ENCODE measurements around the gene CGNL1.

The CGNL1 gene

GRCh38 chr15:57547243-57547755, 171.0 kb downstream of the CGNL1 start:
- Histone ChIP-seq H3K4me3 (ENCODE audit: low read length) (no peak overlapping the region), H3K9ac (ENCODE audit: low read depth, low read length) (no peak overlapping the region), H3K27me3 (ENCODE audit: control insufficient read depth, insufficient read depth, low read length) (peaks cover 25% of the 10 kb centered on the region), H3K9me3 (replicated peaks; ENCODE audit: low read length) (no peaks in the 10 kb centered on the region), H3K4me1 (ENCODE audit: control insufficient read depth, insufficient read depth, low read length) (peaks cover 18% of the 10 kb centered on the region), H3K36me3 (ENCODE audit: insufficient read depth, low read length) (no peaks in the 10 kb centered on the region), H3K4me2 (ENCODE audit: low read length) (no peak overlapping the region)

DNA sequence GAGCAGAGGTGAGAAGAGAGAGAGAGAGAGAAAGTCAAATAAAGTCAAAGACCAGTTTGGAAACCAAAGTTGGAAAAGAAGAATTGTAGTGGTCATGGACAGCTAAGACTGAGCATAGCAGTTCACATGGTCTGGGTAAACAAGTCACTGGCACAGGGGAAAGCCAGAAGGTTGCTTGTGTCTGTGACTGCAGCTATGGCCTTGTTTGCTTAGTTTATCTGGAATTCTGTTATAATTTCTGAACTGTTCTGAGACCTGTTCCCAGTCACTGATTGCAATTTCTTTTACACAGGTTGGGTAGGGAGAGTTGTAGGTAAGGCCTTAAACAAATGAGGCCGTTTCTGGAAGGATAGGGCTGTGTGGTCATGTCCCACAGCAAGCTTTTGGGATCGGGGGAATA, 172.0 kb downstream of the CGNL1 start:
- Histone ChIP-seq H3K36me3 (ENCODE audit: insufficient read depth, low read length) (no peaks in the 10 kb centered on the region), H3K4me3 (ENCODE audit: low read length) (no peak overlapping the region), H3K9me3 (replicated peaks; ENCODE audit: low read length) (no peaks in the 10 kb centered on the region), H3K9ac (ENCODE audit: low read depth, low read length) (no peak overlapping the region), H3K27me3 (ENCODE audit: control insufficient read depth, insufficient read depth, low read length) (peaks cover 15% of the 10 kb centered on the region), H3K4me1 (ENCODE audit: control insufficient read depth, insufficient read depth, low read length) (peaks cover 20% of the 10 kb centered on the region), H3K4me2 (ENCODE audit: low read length) (no peak overlapping the region)

GRCh38 chr15:57548835-57549234, 172.5 kb downstream of the CGNL1 start:
- Histone ChIP-seq H3K4me3 (ENCODE audit: low read length) (no peak overlapping the region), H3K4me1 (ENCODE audit: control insufficient read depth, insufficient read depth, low read length) (peaks cover 20% of the 10 kb centered on the region), H3K9me3 (replicated peaks; ENCODE audit: low read length) (no peaks in the 10 kb centered on the region), H3K4me2 (ENCODE audit: low read length) (no peak overlapping the region), H3K9ac (ENCODE audit: low read depth, low read length) (no peak overlapping the region), H3K27me3 (ENCODE audit: control insufficient read depth, insufficient read depth, low read length) (peaks cover 11% of the 10 kb centered on the region), H3K36me3 (ENCODE audit: insufficient read depth, low read length) (no peaks in the 10 kb centered on the region)

DNA sequence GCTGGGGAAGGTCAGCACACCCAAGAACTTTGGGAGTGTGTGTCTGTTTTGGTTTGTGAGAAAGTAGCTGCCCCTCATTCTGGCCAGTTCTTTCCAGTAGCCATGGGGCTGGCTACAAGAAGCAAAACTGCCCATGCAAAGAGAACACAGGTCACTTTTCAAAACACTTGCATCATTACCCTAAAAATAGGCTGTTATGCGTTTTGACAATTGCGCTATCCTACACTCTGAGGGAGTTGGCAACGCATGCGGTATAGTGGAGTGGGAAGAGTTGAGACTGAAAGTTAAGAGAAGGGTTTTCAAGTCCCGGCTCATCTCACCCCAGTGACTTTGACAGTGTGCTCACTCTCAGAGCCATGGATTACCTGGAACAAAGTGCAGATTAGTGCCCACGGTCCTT, 173.6 kb downstream of the CGNL1 start:
- peaks cover 7% of the 10 kb centered on the region for H3K27me3 ChIP-seq (ENCODE audit: control insufficient read depth, insufficient read depth, low read length)
- H3K36me3 ChIP-seq (ENCODE audit: insufficient read depth, low read length) = no peaks in the 10 kb centered on the region
- H3K4me3 ChIP-seq (ENCODE audit: low read length) = no peak overlapping the region
- H3K9ac ChIP-seq (ENCODE audit: low read depth, low read length) = no peak overlapping the region
- H3K9me3 ChIP-seq (replicated peaks; ENCODE audit: low read length) = no peaks in the 10 kb centered on the region
- H3K4me2 ChIP-seq (ENCODE audit: low read length) = no peak overlapping the region
- H3K4me1 ChIP-seq (ENCODE audit: control insufficient read depth, insufficient read depth, low read length) = peaks cover 29% of the 10 kb centered on the region

DNA sequence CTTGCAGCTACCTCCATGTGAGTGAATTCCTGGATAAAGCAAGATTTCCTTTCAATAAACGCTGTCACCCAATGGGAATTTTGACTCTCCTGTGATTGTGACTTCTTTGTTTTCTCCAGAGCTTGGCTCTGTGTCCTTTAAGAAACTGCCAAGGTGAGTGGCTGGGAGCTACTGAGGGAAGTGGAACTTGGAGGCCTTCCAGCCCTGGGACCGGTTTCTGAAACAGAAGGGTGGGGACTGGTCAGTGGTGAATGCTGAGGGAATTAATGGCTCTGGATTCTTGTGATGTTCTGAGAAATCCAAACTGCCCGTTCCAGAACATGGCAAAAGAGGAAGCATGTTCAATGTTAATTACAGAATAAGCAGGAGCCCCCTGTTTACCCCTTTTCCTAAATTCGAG, 174.3 kb downstream of the CGNL1 start:
- H3K36me3 ChIP-seq (ENCODE audit: insufficient read depth, low read length) = no peaks in the 10 kb centered on the region

DNA sequence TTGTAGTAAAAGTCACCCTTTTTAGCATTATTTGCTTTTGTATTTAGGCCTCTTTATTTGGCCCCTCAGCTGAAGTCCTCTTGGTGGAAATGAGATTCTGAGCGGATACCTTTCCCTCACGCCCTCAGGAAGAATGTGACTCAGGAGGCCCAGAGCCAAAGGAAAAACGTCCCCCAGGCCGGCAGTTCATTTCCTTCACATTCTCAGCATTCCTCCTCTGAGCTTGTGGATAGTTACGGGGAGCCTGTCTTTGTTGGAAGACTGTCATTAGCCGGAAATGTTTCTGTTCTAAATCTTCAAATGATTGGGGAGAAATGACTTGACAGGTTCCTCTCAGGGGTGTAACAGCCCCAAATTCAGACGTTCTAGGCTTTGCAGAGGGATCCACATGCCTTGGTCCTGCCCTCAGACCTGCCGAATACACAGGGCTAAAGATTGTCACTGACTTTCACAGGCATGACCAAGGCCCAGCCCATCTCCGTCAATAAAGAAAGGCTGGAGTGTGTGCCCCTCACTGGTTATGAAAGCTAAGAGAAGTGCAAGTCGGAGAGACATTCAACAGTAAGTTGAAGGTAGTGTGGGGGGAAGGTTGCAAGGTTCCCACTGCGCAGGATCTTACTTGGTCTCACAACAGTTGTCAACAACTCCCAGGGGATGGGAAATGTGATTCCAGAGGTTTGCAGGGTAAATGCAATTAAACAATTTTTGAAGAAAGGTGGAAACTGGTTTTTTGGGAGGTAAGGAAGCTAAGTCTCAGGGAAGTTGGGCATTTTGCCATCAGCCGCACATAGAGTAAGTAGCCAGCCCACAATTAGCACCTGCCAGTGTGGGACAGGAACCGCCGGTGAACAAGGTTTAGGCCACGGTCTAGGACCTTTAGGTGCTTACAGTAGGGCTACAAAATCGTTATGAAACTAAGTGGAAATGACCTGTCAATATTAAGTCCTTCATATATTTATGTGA, 175.7 kb downstream of the CGNL1 start:
- no peak overlapping the region for H3K4me3 ChIP-seq (ENCODE audit: low read length)
- peaks cover 43% of the 10 kb centered on the region for H3K4me1 ChIP-seq (ENCODE audit: control insufficient read depth, insufficient read depth, low read length)
- peak overlapping the region; percentile 29 for H3K9ac ChIP-seq (ENCODE audit: low read depth, low read length)
- H3K9me3 ChIP-seq (replicated peaks; ENCODE audit: low read length) = no peaks in the 10 kb centered on the region
- no peaks in the 10 kb centered on the region for H3K36me3 ChIP-seq (ENCODE audit: insufficient read depth, low read length)
- peak overlapping the region; percentile 35 for H3K4me2 ChIP-seq (ENCODE audit: low read length)
- no peaks in the 10 kb centered on the region for H3K27me3 ChIP-seq (ENCODE audit: control insufficient read depth, insufficient read depth, low read length)

More for the DNA sequence above, 174.3 kb downstream of the CGNL1 start:
- Histone ChIP-seq H3K9ac (ENCODE audit: low read depth, low read length) (no peak overlapping the region), H3K27me3 (ENCODE audit: control insufficient read depth, insufficient read depth, low read length) (peaks cover 4% of the 10 kb centered on the region), H3K4me2 (ENCODE audit: low read length) (no peak overlapping the region), H3K9me3 (replicated peaks; ENCODE audit: low read length) (no peaks in the 10 kb centered on the region), H3K4me3 (ENCODE audit: low read length) (no peak overlapping the region), H3K4me1 (ENCODE audit: control insufficient read depth, insufficient read depth, low read length) (peaks cover 36% of the 10 kb centered on the region)

DNA sequence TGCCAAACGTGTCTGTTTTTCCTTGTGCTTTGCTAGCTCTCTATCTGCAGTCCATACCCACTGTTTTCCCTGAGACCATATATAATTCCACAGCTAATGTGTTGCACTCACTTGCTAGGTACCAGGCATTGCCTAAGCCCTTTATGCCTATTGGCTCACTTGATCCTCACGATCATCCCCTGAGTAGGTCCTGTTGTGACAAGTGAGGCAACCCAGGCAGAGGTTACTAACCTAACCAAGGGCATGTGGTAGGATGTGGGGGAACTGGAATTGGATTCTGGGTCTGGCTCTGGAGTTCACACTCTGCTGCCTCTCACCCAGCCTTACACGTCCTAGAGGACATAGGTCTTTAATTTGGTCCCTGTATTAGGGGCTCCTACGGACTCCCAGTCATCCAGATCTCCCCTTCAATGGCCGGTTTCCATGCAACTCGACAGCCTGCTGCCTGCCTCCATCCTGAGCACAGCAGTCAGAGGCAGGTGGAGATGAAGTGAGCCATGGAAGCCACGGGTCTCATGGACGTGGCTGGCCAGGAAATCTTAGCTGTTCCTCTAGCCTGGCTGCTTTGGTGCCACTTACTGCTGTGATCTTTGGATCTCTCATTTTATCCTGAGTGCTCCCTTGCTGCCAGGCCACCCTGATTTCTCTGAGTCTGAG, 176.5 kb downstream of the CGNL1 start:
- Histone ChIP-seq H3K36me3 (ENCODE audit: insufficient read depth, low read length) (no peaks in the 10 kb centered on the region), H3K4me3 (ENCODE audit: low read length) (no peak overlapping the region), H3K9me3 (replicated peaks; ENCODE audit: low read length) (no peaks in the 10 kb centered on the region), H3K4me1 (ENCODE audit: control insufficient read depth, insufficient read depth, low read length) (peaks cover 43% of the 10 kb centered on the region), H3K27me3 (ENCODE audit: control insufficient read depth, insufficient read depth, low read length) (no peaks in the 10 kb centered on the region), H3K4me2 (ENCODE audit: low read length) (no peak overlapping the region), H3K9ac (ENCODE audit: low read depth, low read length) (no peak overlapping the region)

DNA sequence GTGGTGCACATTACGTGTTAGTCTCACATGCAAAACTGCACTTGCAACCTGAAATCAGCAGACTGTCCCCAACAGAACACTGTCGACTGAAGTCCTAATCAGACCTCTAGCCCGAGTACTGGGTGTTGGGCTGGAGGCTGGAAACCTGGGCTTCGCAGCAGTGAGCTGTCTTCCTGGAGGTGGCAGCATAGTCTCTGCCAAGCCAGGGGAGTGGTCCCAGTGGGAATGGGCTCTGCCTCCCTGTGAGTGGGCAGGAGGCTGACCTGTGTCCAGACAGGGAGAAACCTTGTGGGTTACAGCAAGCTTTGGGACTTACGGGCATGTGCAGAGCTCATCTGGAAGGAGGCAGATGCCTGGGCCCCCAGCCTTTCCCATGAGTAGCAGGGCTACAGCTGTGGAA, 177.2 kb downstream of the CGNL1 start:
- Histone ChIP-seq H3K27me3 (ENCODE audit: control insufficient read depth, insufficient read depth, low read length) (no peaks in the 10 kb centered on the region), H3K4me2 (ENCODE audit: low read length) (no peak overlapping the region), H3K4me1 (ENCODE audit: control insufficient read depth, insufficient read depth, low read length) (peaks cover 43% of the 10 kb centered on the region), H3K9ac (ENCODE audit: low read depth, low read length) (no peak overlapping the region), H3K4me3 (ENCODE audit: low read length) (no peak overlapping the region), H3K9me3 (replicated peaks; ENCODE audit: low read length) (no peaks in the 10 kb centered on the region), H3K36me3 (ENCODE audit: insufficient read depth, low read length) (no peaks in the 10 kb centered on the region)

DNA sequence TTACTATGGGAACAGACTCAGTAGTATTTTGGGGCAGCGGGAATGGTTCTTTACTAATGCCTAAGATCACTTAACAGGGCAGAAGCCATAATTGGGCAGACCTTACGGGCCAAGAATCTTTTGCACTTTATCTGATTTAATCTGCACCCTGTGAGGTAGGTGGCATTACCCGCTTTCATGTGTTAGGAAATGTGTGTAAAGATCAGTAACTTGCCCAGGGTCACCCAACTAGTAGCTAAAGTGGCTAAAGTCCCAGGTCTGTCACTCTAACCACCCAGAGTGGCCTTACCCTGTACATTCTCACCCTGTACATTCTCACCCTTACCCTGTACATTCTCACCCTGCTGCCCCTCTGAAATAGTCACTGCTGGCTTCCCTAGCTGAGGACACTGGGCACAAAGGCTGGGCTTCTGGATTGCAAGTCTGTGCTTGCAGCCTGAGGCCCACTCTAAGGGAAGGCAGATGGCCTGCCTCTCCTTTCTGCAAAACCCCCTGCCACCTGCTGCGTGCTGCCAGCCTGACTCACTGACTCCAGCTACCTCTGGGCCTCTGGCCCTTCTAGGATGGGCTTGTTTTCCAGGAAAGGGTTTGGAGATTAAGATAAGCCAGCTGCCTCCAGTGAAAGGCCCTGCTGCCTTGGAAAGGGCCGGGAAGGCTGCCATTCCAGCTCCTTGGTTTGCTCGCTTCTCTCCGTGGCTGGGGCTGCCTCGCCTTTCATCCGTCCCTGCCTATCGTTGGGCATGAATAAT, 177.9 kb downstream of the CGNL1 start:
- no peaks in the 10 kb centered on the region for H3K27me3 ChIP-seq (ENCODE audit: control insufficient read depth, insufficient read depth, low read length)
- no peaks in the 10 kb centered on the region for H3K36me3 ChIP-seq (ENCODE audit: insufficient read depth, low read length)
- H3K9ac ChIP-seq (ENCODE audit: low read depth, low read length) = no peak overlapping the region
- H3K4me3 ChIP-seq (ENCODE audit: low read length) = no peak overlapping the region
- no peak overlapping the region for H3K4me2 ChIP-seq (ENCODE audit: low read length)
- no peaks in the 10 kb centered on the region for H3K9me3 ChIP-seq (replicated peaks; ENCODE audit: low read length)
- H3K4me1 ChIP-seq (ENCODE audit: control insufficient read depth, insufficient read depth, low read length) = peaks cover 43% of the 10 kb centered on the region

- Histone ChIP-seq H3K4me2 (ENCODE audit: low read length) (peak overlapping the region; percentile 10), H3K27me3 (ENCODE audit: control insufficient read depth, insufficient read depth, low read length) (no peaks in the 10 kb centered on the region), H3K9me3 (replicated peaks; ENCODE audit: low read length) (no peaks in the 10 kb centered on the region), H3K4me1 (ENCODE audit: control insufficient read depth, insufficient read depth, low read length) (peaks cover 43% of the 10 kb centered on the region), H3K36me3 (ENCODE audit: insufficient read depth, low read length) (no peaks in the 10 kb centered on the region), H3K9ac (ENCODE audit: low read depth, low read length) (no peak overlapping the region), H3K4me3 (ENCODE audit: low read length) (no peak overlapping the region)
Observed at GRCh38 chr15:57554812-57555179, 178.5 kb downstream of the CGNL1 start.

GRCh38 chr15:57555270-57555669, 179.0 kb downstream of the CGNL1 start:
- H3K9ac ChIP-seq (ENCODE audit: low read depth, low read length) = no peak overlapping the region
- H3K27me3 ChIP-seq (ENCODE audit: control insufficient read depth, insufficient read depth, low read length) = no peaks in the 10 kb centered on the region
- peaks cover 43% of the 10 kb centered on the region for H3K4me1 ChIP-seq (ENCODE audit: control insufficient read depth, insufficient read depth, low read length)
- H3K4me3 ChIP-seq (ENCODE audit: low read length) = no peak overlapping the region
- H3K36me3 ChIP-seq (ENCODE audit: insufficient read depth, low read length) = no peaks in the 10 kb centered on the region
- no peaks in the 10 kb centered on the region for H3K9me3 ChIP-seq (replicated peaks; ENCODE audit: low read length)
- peak overlapping the region; percentile 10 for H3K4me2 ChIP-seq (ENCODE audit: low read length)
